Rectal smooth muscle tissue (tissue), 1 donor: ENCODE results near the gene BCL3.
A peak's percentile ranks its signal among the peaks of the same experiment; 100 is the strongest.
"Not testable (repeated sequence)": the region's sequence is repeated elsewhere in the genome, so short reads cannot be mapped to it uniquely, and the experiment has no call there.

ENCODE experiments used
- H3K27ac ChIP-seq: one replicate; pipeline ENCODE4 v1.7.0; 2013; ENCODE audit warnings: low read depth, low read length, inconsistent platforms
- H3K27me3 ChIP-seq: one replicate; pipeline ENCODE4 v1.7.0; 2013; ENCODE audit warnings: low read length; ENCODE audit not compliant: control insufficient read depth, insufficient read depth
- H3K36me3 ChIP-seq: one replicate; pipeline ENCODE4 v1.7.0; 2013; ENCODE audit warnings: low read length; ENCODE audit not compliant: control insufficient read depth, insufficient read depth
- H3K4me1 ChIP-seq: one replicate; pipeline ENCODE4 v1.7.0; 2013; ENCODE audit warnings: low read length; ENCODE audit not compliant: control insufficient read depth, insufficient read depth
- H3K4me3 ChIP-seq: one replicate; pipeline ENCODE4 v1.7.0; 2013; ENCODE audit warnings: low read length
- H3K9ac ChIP-seq: one replicate; pipeline ENCODE4 v1.7.0; 2013; ENCODE audit warnings: low read length

The BCL3 gene

DNA sequence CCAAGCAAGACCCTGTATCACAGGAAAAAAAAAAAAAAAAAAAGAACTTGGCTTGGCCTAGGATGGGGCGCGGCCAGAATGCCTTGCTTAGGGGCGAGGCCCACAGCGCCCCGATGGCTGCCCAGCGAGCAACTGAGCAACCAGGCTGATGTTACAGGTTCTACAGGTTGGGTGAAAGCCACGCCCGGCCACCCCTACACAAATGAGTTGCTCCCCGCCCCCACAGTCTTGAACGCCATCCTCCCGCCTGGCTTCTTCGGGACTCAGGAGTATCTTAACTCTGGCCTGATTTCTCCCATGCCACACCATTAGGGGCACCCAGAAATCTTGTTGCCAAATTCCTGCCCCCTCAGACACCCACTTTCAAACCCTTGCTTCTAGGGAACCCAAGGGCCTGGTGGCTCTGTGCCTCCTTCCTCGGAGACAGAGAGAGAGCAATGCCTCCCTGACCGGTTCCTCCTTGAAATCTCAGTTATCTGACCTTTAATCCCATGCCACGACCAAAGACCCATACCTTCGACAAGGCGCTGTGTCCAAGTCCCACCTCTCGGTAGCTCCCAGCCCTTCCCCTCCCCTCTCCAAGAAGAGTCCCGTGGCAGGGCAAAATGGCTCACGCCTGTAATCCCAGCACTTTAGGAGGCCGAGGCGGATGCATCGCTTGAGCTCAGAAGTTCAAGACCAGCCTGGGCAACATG lies 28.0 kb downstream of the BCL3 start:
- no peak overlapping the region for H3K27ac ChIP-seq
- H3K4me1 ChIP-seq = no peaks in the 10 kb centered on the region
- H3K36me3 ChIP-seq = no peaks in the 10 kb centered on the region
- H3K9ac ChIP-seq = no peak overlapping the region
- peak overlapping the region; percentile 5 for H3K4me3 ChIP-seq
- peaks cover 3% of the 10 kb centered on the region for H3K27me3 ChIP-seq

DNA sequence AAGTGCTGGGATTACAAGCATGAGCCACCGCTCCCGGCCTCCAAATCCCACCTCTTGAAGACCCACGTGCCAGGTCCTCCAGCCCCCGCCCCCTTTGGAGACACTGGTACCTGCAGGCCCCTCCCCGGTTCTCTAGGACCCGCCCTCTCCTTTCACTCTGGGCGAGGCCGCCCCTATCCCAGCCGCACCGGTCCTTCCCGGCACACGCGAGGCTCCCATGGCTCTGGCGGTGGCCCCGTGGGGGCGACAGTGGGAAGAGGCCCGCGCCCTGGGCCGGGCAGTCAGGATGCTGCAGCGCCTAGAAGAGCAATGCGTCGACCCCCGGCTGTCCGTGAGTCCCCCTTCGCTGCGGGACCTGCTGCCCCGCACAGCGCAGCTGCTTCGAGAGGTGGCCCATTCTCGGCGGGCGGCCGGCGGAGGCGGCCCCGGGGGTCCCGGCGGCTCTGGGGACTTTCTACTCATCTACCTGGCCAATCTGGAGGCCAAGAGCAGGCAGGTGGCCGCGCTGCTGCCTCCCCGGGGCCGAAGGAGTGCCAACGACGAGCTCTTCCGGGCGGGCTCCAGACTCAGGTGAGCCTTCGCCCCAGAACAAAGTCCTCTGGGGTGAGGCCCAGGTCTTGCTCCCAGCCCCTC lies 29.3 kb downstream of the BCL3 start, which contains the start of gene CBLC:
Gene CBLC (plus strand): TSS at position 176 of the 633 bp plus-strand sequence. CDS start 42 bp downstream, at position 218.
- Histone ChIP-seq H3K4me3 (peak within 1 kb of the TSS; percentile 61), H3K9ac (no peak within 1 kb of the TSS), H3K36me3 (no peaks in the 10 kb centered on the region), H3K27me3 (peaks cover 3% of the 10 kb centered on the region), H3K27ac (no peak within 1 kb of the TSS), H3K4me1 (no peaks in the 10 kb centered on the region)

DNA sequence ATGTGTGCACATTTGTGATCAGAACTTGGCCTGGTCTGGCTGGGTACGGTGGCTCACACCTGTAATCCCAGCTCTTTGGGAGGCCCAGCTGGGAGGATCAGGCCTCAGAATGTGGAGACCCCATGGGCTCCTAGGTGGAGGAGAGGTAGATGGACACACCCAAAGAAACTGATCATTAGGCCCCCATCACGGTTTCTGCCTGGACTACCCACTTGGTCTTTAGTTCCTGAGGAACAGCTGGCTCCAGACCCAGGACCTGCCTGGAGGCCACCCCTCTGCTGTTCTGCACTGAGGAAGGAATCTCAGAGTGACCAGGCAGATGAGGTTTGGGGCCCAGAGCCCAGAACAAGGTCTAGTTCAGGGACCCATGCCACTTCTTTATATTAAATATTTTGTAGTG lies 30.6 kb downstream of the BCL3 start:
- Histone ChIP-seq H3K9ac (no peak overlapping the region), H3K27me3 (peaks cover 3% of the 10 kb centered on the region), H3K4me1 (no peaks in the 10 kb centered on the region), H3K4me3 (no peak overlapping the region), H3K36me3 (no peaks in the 10 kb centered on the region), H3K27ac (no peak overlapping the region)

DNA sequence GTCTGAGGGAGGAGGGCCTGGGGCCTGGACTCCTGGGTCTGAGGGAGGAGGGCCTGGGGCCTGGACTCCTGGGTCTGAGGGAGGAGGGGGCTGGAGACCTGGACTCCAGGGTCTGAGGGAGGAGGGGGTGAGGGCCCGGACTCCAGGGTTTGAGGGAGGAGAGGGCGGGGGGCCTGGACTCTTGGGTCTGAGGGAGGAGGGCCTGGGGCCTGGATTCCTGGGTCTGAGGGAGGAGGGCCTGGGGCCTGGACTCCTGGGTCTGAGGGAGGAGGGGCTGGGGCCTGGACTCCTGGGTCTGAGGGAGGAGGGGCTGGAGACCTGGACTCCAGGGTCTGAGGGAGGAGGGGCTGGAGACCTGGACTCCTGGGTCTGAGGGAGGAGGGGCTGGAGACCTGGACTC lies 33.2 kb downstream of the BCL3 start:
- not testable (repeated sequence) for H3K36me3 ChIP-seq, H3K4me1 ChIP-seq, H3K9ac ChIP-seq, H3K4me3 ChIP-seq, H3K27ac ChIP-seq, H3K27me3 ChIP-seq

DNA sequence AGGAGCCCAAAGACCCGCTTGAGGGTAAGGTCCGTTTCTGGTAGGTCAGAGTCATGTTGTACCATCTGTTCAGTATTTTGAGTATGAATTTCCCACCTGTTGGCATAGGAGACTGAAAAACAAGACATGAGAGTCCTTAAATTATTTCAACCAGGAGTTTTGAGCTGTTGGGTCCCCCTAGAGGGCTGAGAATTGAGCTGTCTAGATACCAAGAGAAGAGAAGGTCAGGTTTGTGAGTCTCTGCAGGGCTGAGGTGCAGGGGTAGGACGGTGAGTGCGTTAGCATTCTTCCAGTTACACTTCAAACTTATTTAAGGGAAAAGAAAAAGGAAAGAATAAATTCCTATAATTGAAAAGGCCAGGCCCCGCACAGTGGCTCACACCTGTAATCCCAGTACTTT lies 34.2 kb downstream of the BCL3 start:
- Histone ChIP-seq H3K27me3 (peaks cover 3% of the 10 kb centered on the region), H3K27ac (no peak overlapping the region), H3K9ac (no peak overlapping the region), H3K36me3 (no peaks in the 10 kb centered on the region), H3K4me1 (no peaks in the 10 kb centered on the region), H3K4me3 (no peak overlapping the region)

DNA sequence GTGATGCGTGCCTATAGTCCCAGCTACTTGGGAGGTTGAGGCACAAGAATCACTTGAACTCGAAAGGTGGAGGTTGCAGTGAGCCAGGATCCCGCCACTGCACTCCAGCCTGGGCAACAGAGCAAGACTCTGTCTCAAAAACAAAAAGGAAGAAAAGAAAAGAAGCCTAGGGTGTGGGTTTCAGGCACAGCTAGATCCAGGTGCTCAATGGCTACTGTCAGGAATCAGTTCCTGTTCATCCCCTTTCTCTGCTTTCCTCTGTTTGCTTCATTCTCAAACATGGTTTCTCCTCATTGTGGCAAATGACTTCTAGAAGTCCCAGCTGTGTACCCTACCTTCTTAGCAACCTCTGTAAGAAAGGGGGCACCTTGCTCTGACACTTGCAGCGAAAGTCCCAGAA lies 35.0 kb downstream of the BCL3 start:
- Histone ChIP-seq H3K4me3 (no peak overlapping the region), H3K4me1 (no peaks in the 10 kb centered on the region), H3K27ac (no peak overlapping the region), H3K27me3 (peaks cover 3% of the 10 kb centered on the region), H3K36me3 (no peaks in the 10 kb centered on the region), H3K9ac (no peak overlapping the region)

DNA sequence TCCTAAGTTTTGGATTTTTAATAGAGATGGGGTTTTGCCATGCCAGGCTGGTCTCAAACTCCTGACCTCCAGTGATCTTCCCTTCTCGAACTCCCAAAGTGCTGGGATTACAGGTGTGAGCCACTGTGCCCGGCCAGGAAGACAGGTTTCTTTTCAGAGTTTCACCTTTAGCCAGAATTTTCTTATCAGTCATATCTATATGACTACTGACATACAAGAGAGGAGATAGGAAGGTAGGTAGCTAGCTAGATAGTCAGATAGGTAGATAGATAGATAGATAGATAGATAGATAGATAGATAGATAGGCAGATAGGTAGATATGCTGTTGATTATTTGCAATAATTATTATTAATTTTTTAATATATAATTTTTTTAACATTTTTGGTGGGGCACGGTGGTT lies 36.8 kb downstream of the BCL3 start:
- H3K27me3 ChIP-seq = peaks cover 3% of the 10 kb centered on the region
- H3K27ac ChIP-seq = no peak overlapping the region
- H3K36me3 ChIP-seq = no peaks in the 10 kb centered on the region
- no peak overlapping the region for H3K9ac ChIP-seq
- no peaks in the 10 kb centered on the region for H3K4me1 ChIP-seq
- H3K4me3 ChIP-seq = no peak overlapping the region

DNA sequence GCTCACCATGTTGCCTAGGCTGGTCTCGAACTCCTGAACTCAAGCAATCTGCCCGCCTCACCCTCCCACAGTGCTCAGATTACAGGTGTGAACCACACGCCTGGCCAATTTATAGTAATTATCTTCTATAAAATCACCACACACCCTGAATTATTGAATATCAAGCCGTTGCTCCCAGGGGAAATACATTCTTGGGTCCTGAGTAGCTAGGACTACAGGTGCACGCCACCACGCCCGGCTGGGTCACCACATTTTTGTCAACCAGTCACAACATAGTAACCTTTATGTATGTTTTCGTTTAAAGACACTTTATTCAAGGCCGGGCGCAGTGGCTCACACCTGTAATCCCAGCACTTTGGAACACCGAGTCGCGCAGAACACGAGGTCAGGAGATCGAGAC lies 37.5 kb downstream of the BCL3 start:
- no peak overlapping the region for H3K9ac ChIP-seq
- peaks cover 3% of the 10 kb centered on the region for H3K27me3 ChIP-seq
- H3K4me3 ChIP-seq = no peak overlapping the region
- no peak overlapping the region for H3K27ac ChIP-seq
- no peaks in the 10 kb centered on the region for H3K4me1 ChIP-seq
- H3K36me3 ChIP-seq = no peaks in the 10 kb centered on the region

DNA sequence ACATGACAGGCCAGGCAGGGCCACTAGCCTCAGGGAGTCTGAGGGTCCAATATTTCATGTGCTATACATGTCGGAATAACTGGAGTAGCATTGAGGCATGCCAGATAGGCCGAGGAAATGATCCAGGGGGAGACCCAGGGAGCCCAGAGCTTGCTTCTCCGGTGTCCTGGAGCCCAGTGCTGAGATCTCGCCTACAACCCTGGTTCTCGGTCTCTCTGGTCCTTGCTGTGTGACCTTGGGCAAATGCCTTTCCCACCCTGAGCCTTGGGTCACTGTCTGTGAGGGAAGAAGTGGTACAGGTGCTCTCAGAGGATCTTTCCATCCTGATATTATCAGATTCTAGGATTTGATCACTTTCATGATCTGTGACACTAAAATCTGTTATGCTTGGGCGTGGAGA lies 40.5 kb downstream of the BCL3 start:
- Histone ChIP-seq H3K9ac (no peak overlapping the region), H3K4me1 (no peaks in the 10 kb centered on the region), H3K4me3 (no peak overlapping the region), H3K27ac (no peak overlapping the region), H3K36me3 (no peaks in the 10 kb centered on the region), H3K27me3 (no peaks in the 10 kb centered on the region)

DNA sequence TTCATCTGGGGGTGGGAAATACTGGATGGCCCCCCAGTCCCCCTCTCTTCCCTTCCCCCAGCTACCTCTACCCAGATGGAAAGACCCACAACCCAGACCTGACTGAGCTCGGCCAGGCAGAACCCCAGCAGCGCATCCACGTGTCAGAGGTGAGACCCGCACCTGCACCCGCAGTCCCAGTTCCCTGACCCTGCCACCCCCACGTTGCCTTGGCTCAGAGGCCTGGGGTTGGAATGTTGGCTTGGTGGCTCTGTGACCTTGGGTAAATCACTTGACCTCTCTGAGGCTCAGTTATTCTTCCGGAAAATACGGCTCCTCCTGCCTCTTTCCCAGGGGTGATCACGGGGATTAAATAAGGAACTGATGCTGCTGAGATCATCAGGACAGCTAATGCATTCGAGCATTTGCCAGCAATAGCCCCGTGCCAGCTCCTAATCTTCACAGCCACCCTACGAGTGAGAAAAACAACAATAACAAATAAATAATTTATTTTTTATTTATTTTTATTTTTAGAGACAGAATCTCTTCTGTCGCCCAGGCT lies 41.5 kb downstream of the BCL3 start:
- Histone ChIP-seq H3K9ac (no peak overlapping the region), H3K27ac (no peak overlapping the region), H3K27me3 (no peaks in the 10 kb centered on the region), H3K4me1 (no peaks in the 10 kb centered on the region), H3K4me3 (no peak overlapping the region), H3K36me3 (no peaks in the 10 kb centered on the region)

DNA sequence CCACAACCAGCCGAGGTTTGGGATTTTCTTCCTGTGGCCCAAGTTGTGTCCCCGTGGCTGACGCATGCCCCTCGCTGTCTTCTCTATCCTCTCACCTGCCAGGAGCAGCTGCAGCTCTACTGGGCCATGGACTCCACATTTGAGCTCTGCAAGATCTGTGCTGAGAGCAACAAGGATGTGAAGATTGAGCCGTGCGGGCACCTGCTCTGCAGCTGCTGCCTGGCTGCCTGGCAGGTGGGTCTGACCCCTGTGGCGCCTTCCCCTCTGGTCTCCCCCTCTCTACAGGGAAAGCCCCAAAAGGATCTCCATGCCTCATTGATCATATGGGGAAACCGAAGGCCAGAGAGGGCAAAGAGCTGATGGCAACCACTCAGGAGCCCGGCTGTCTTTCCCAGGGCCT lies 43.8 kb downstream of the BCL3 start:
- Histone ChIP-seq H3K36me3 (no peaks in the 10 kb centered on the region), H3K4me3 (no peak overlapping the region), H3K4me1 (no peaks in the 10 kb centered on the region)

DNA sequence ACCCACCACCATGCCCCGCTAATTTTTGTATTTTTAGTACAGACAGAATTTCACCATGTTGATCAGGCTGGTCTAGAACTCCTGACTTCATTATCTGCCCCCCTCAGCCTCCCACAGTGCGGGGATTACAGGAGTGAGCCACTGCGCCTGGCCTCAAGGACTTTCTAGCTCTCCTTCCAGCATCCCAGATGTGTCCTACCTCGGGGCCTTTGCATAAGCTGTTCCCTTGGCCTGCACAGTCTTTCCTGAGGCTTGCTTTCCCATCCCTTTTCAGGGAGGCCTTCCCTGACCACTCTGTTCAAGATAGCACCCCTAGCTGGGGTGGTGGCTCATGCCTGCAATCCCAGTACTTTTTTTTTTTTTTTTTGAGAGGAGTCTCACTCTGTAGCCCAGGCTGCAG lies 46.1 kb downstream of the BCL3 start:
- H3K4me1 ChIP-seq = no peaks in the 10 kb centered on the region
- no peaks in the 10 kb centered on the region for H3K36me3 ChIP-seq
- H3K27ac ChIP-seq = no peak overlapping the region
- no peaks in the 10 kb centered on the region for H3K27me3 ChIP-seq
- no peak overlapping the region for H3K4me3 ChIP-seq
- no peak overlapping the region for H3K9ac ChIP-seq

More for the DNA sequence above, 43.8 kb downstream of the BCL3 start:
- Histone ChIP-seq H3K27ac (no peak overlapping the region), H3K9ac (no peak overlapping the region), H3K27me3 (no peaks in the 10 kb centered on the region)
